Stromal cell of bone marrow (primary cell): ENCODE data around the gene CTNNA3.
"Not testable (repeated sequence)": the region's sequence is repeated elsewhere in the genome, so short reads cannot be mapped to it uniquely, and the experiment has no call there.

Experiments
- DNase-seq: peaks from one replicate; pipeline ENCODE4 v3.0.0-alpha.2; 2012; ENCODE audit warnings: low read depth

CTNNA3 gene

GRCh38 chr10:67246066-67246555, 449.9 kb downstream of the CTNNA3 start:
- DNase-seq, result no peak

DNA sequence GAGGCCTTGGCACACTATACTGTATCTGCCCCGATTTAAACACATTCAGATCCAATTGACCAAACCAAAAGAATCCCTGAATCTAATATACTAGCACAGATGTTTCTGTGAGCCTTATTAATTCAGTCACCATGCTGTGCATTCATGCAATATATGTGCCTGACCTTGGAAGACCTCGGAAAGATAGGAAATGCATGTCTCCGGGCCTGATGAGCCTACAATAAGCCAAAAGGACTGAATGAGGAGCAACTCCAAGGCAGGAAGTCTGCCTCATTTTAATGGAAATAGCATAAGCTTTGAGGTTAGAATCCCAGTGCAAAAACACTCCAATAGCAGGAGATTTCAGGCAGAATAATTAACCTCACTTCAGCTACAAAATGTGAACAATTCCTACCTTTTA, 453.5 kb downstream of the CTNNA3 start:
- no peak for DNase-seq

DNA sequence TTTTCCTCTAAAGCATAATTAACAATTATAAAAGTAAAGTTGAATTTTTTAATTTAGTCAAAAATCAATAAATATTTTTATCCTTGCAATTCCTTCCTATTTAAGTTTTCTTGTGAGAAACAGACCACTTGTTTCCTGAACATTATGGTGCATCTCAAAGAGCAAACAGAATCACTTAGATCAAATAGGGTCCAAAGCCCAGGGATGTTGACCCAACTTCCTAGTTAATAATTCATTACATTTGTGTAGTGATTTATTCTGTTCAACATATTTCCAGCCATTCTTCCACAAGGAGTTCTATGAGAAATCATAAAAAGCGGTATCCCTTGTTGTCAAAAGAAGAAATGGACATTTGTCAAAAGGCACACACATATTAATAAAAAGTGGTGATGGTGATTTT, 454.5 kb downstream of the CTNNA3 start:
- DNase-seq, result no peak

- no peak for DNase-seq
Observed at GRCh38 chr10:67239864-67240497, 456.0 kb downstream of the CTNNA3 start.

DNA sequence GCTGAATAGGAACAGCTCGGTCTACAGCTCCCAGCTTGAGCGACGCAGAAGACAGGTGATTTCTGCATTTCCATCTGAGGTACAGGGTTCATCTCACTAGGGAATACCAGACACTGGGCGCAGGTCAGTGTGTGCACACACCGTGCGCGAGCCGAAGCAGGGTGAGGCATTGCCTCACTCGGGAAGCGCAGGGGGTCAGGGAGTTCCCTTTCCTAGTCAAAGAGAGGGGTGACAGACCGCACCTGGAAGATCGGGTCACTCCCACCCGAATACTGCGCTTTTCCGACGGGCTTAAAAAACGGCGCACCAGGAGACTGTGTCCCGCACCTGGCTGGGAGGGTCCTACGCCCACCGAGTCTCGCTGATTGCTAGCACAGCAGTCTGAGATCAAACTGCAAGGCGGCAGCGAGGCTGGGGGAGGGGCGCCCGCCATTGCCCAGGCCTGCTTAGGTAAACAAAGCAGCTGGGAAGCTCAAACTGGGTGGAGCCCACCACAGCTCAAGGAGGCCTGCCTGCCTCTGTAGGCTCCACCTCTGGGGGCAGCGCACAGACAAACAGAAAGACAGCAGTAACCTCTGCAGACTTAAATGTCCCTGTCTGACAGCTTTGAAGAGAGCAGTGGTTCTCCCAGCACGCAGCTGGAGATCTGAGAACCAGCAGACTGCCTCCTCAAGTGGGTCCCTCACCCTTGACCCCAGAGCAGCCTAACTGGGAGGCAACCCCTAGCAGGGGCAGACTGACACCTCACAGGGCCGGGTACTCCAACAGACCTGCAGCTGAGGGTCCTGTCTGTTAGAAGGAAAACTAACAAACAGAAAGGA, 465.1 kb downstream of the CTNNA3 start:
- DNase-seq, result not testable (repeated sequence)

DNA sequence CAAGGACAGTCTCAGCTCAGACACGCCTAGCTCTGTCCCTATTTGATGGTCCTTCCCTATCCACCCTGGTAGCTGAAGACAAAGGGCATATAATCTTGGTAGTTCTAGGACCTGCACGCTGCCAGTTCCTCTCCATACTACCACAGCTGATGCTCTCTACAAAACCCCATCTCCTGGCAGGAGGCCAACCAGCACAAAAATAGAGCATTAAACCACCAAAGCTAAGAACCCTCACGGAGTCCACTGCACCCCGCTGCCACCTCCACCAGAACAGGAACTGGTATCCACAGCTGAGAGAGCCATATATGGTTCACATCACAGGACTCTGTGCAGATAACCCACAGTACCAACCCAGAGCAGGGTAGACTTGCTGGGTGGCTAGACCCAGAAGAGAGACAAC, 470.8 kb downstream of the CTNNA3 start:
- DNase-seq, result no peak

DNA sequence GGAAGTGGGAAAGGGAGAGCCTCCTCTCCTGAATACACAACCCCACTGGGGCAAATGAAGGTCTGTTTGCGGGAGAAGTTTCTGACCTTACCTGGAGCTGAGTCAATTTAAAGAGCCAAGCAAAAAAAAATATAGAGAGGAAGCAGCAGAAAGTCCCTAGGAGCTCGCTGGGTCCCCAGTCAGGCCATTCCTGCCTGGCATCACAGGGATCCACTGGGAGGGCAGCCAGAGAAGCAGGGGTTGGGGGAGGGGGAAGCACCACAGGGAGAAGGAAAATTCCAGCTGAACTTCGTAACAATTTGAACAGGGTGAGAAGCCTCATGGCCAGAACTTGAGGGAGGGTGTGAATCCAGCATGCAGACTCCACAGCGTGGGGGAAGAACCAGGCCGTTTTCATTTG, 471.4 kb downstream of the CTNNA3 start:
- DNase-seq, result no peak

GRCh38 chr10:67222934-67223333, 473.1 kb downstream of the CTNNA3 start:
- DNase-seq, result no peak

DNA sequence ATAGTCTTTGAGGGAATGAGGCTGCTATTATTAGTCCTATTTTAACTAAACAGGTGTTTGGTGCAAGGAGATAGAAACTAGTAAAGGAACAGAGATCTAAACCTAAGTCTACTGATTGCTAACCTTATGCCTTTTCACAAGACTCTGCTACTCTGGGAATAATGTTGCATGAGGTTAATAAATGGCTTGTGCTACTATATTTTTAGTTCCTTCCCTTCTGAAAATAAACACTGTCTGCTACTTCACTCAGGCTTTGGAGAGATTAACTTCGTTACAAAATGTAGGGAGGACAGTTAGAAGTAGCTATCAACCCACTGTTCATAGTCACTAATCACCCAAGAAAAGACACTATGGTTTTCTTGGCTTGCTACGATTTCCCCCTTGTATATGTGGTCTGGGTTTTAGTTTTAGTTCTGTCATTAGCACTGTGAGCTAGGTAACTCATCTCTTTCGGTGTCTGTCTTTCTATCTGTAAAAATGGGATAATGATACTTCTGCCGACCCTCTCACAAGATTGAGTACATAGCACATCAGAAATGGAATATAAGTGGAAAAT, 474.0 kb downstream of the CTNNA3 start:
- no peak for DNase-seq

- DNase-seq, result no peak
Observed at GRCh38 chr10:67211680-67212079, 484.3 kb downstream of the CTNNA3 start.

DNA sequence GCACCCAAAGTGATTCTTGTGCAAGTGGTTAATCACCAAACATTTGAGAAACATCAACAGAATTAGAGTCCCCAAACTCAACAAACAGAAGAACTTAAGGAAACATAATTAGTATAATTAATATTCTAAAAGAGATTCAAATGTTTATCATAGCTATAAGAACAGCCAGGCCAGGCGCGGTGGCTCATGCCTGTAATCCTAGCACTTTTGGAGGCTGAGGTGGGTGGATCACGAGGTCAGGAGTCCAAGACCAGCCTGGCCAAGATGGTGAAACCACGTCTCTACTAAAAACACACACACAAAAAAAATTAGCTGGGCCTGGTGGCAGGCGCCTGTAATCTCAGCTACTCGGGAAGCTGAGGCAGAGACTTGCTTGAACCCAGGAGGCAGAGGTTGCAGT, 488.1 kb downstream of the CTNNA3 start:
- not testable (repeated sequence) for DNase-seq

GRCh38 chr10:67200913-67201564, 495.0 kb downstream of the CTNNA3 start:
- DNase-seq, result no peak

- DNase-seq, result no peak
Observed at GRCh38 chr10:67175354-67175753, 520.6 kb downstream of the CTNNA3 start.

DNA sequence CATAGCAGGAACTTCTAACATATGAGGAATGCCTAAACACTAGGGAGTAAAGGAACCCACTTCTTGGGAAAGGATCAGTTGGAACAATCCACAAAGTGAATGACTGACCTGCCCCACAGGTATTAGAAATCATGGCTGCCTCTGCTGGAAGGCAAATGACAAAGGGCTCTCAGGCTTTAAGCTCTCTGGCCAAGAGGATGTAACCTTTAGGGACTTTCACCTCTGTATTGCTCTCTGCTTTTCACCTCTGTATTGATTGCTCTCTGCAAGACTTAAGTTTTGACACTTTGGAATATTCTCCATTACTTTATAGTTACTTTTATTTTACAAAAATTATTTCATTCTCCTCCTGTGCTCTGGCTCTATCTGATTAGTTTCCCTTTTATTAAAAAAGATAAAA, 522.2 kb downstream of the CTNNA3 start:
- DNase-seq, result no peak

GRCh38 chr10:67171970-67172369, 524.0 kb downstream of the CTNNA3 start:
- no peak for DNase-seq

DNA sequence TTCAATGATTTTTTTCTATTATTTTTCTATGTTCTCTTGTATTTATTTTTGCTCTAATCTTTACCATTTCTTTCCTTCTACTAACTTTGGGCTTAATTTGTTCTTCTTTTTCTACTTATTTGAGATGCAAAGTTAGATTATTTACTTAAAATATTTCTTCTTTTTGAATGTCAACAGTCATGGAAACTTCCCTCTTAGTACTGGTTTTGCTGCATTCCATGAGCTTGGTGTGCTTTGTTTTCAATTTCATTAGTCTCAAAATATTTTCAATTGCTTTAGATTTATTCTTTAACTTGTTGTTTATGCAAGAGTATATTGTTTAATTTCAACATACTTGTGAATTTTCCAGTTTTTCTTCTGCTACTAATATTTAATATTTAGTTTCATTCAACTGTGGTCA, 539.8 kb downstream of the CTNNA3 start:
- DNase-seq, result no peak

- DNase-seq, result no peak
Observed at GRCh38 chr10:67151471-67151870, 544.5 kb downstream of the CTNNA3 start.

- DNase-seq, result no peak
Observed at GRCh38 chr10:67144530-67144929, 551.5 kb downstream of the CTNNA3 start.

GRCh38 chr10:67141300-67141699, 554.7 kb downstream of the CTNNA3 start:
- no peak for DNase-seq

DNA sequence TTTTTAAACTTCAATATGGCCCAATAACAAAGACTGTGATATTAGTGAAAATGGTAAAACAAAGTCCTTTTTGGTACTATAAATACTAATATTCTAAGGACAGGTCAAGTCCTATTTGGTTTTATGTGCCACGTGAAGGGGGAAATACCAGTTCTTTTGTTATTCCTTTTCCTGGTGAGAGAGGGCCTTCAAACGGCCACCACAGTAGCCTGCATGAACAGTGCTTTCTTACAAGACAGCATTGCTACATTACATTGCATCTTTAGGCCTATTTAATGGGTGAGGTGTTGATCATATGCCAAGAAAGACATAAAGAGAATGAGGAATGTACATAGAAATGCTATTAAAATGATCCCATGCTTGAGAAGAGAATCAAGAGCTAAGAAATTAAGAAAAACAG, 555.4 kb downstream of the CTNNA3 start:
- no peak for DNase-seq

GRCh38 chr10:67127441-67127840, 568.6 kb downstream of the CTNNA3 start:
- no peak for DNase-seq

- no peak for DNase-seq
Observed at GRCh38 chr10:67119651-67120050, 576.3 kb downstream of the CTNNA3 start.

GRCh38 chr10:67115972-67116371, 580.0 kb downstream of the CTNNA3 start:
- DNase-seq, result peak; percentile 5
